Smooth muscle cell (in vitro differentiated cells): ENCODE measurements around the gene CCL4. TPM values are rescaled to one million over a fixed set of nuclear protein-coding genes. Genes with fewer than 3 reads are reported as not detected.
"Not testable (repeated sequence)": the region's sequence is repeated elsewhere in the genome, so short reads cannot be mapped to it uniquely, and the experiment has no call there.

Experiments
- DNase-seq: peaks from one replicate; lab custom pipeline; 2025; ENCODE audit not compliant: unreplicated experiment; lab: John Stamatoyannopoulos, UW
- H2AFZ ChIP-seq: fragments of 200-600 bp; sonication (generic); 2 replicates; pipeline ENCODE4 v1.6.0; 2016; ENCODE audit warnings: antibody characterized with exemption, low read depth, mild to moderate bottlenecking
- H3F3A ChIP-seq: fragments of 200-600 bp; sonication (generic); 2 replicates; pipeline ENCODE4 v1.6.0; 2017; ENCODE audit warnings: antibody characterized with exemption, low read depth
- H3K27ac ChIP-seq: fragments of 200-600 bp; sonication (generic); 2 replicates; pipeline ENCODE4 v1.5.1; 2016; ENCODE audit warnings: low read depth, mild to moderate bottlenecking
- H3K27me3 ChIP-seq: fragments of 200-600 bp; sonication (generic); 2 replicates; pipeline ENCODE4 v1.6.1; 2016; ENCODE audit warnings: low read depth, mild to moderate bottlenecking
- H3K36me3 ChIP-seq: fragments of 200-600 bp; sonication (generic); 2 replicates; pipeline ENCODE4 v1.5.1; 2016; ENCODE audit warnings: low read depth
- H3K4me1 ChIP-seq: fragments of 200-600 bp; sonication (generic); 2 replicates; pipeline ENCODE4 v1.5.1; 2016; ENCODE audit warnings: low read depth
- H3K4me2 ChIP-seq: fragments of 200-600 bp; sonication (generic); 2 replicates; pipeline ENCODE4 v1.6.0; 2016; ENCODE audit warnings: mild to moderate bottlenecking
- H3K4me3 ChIP-seq: fragments of 200-600 bp; sonication (generic); 2 replicates; pipeline ENCODE4 v1.5.1; 2016; ENCODE audit warnings: mild to moderate bottlenecking
- H3K79me2 ChIP-seq: fragments of 200-600 bp; sonication (generic); 2 replicates; pipeline ENCODE4 v1.6.0; 2016; ENCODE audit warnings: low read depth, mild to moderate bottlenecking
- H3K9ac ChIP-seq: fragments of 200-600 bp; sonication (generic); 2 replicates; pipeline ENCODE4 v1.6.0; 2016; ENCODE audit warnings: low read depth
- H3K9me3 ChIP-seq: fragments of 200-600 bp; sonication (generic); replicated peaks from 2 replicates; pipeline ENCODE4 v1.5.1; 2016; ENCODE audit warnings: low read depth
- H4K20me1 ChIP-seq: fragments of 200-600 bp; sonication (generic); 2 replicates; pipeline ENCODE4 v1.6.0; 2016; ENCODE audit warnings: low read depth
- CTCF ChIP-seq: fragments of 200-600 bp; sonication (generic); IDR thresholded peaks from 2 replicates; pipeline ENCODE4 v1.5.1; 2017; ENCODE audit warnings: borderline replicate concordance, mild to moderate bottlenecking, antibody characterized with exemption; ENCODE audit not compliant: insufficient read depth, poor library complexity, severe bottlenecking
- WGBS: methylation state at CpG from one replicate; pipeline ENCODE4 v1.1.7; 2016; ENCODE audit warnings: low lambda C conversion rate; 5-methylcytosine and 5-hydroxymethylcytosine counted together
- polyA plus RNA-seq: library from polyadenylated mRNA; unstranded; fragments of >200 nt; fragmentation: Nextera tagmentation; extraction: Ambion mirVana; gene quantifications from 2 replicates; pipeline ENCODE4 v1.2.1, GENCODE V29; 2016
- total RNA-seq: library from RNA; depleted of rRNA; stranded (reverse); fragments of >200 nt; gene quantifications from 2 replicates; pipeline ENCODE4 v1.2.3, GENCODE V29; 2014

The CCL4 gene
- total and polyA plus RNA-seq, 2 experiments from 2014 or later: 0.81 TPM; not detected in 1

GRCh38 chr17:36117505-36118382, 14.1 kb downstream of the CCL4 start:
- 43% methylated on average over 5 of the region's 5 CpGs for WGBS
- Histone ChIP-seq H3K4me1 (peaks cover 6% of the 10 kb centered on the region), H3K27me3 (no peaks in the 10 kb centered on the region), H3F3A (no peaks in the 10 kb centered on the region), H4K20me1 (no peaks in the 10 kb centered on the region), H3K27ac (no peak overlapping the region), H3K9me3 (no peaks in the 10 kb centered on the region), H2AFZ (no peak overlapping the region), H3K4me2 (no peak overlapping the region), H3K36me3 (no peaks in the 10 kb centered on the region), H3K4me3 (no peak overlapping the region), H3K79me2 (no peaks in the 10 kb centered on the region), H3K9ac (no peak overlapping the region)
- no peak for TF ChIP-seq CTCF
- DNase-seq: no peak

- no peaks in the 10 kb centered on the region for H4K20me1 ChIP-seq
- no peak for DNase-seq
These were observed 15.1 kb downstream of the CCL4 start for GRCh38 chr17:36118477-36119353.

GRCh38 chr17:36120221-36120620, 16.6 kb downstream of the CCL4 start:
- no peak for TF ChIP-seq CTCF
- Histone ChIP-seq H3K27me3 (no peaks in the 10 kb centered on the region), H3K36me3 (no peaks in the 10 kb centered on the region), H3K4me3 (no peak overlapping the region), H3F3A (no peaks in the 10 kb centered on the region), H3K27ac (no peak overlapping the region), H3K9ac (no peak overlapping the region), H3K4me1 (peaks cover 6% of the 10 kb centered on the region), H3K4me2 (no peak overlapping the region), H3K79me2 (no peaks in the 10 kb centered on the region), H2AFZ (no peak overlapping the region), H4K20me1 (no peaks in the 10 kb centered on the region), H3K9me3 (no peaks in the 10 kb centered on the region)
- WGBS: 71% methylated on average over 3 of the region's 3 CpGs
- no peak for DNase-seq

More at GRCh38 chr17:36118477-36119353, 15.1 kb downstream of the CCL4 start:
- no peak for TF ChIP-seq CTCF
- Histone ChIP-seq H3K36me3 (no peaks in the 10 kb centered on the region), H3K4me2 (no peak overlapping the region), H3K9ac (no peak overlapping the region), H3K4me3 (no peak overlapping the region), H3K79me2 (no peaks in the 10 kb centered on the region), H3K27ac (no peak overlapping the region), H3K27me3 (no peaks in the 10 kb centered on the region), H3K9me3 (no peaks in the 10 kb centered on the region), H3K4me1 (peaks cover 6% of the 10 kb centered on the region), H3F3A (no peaks in the 10 kb centered on the region), H2AFZ (no peak overlapping the region)
- 92% methylated on average over 12 of the region's 12 CpGs for WGBS

- not testable (repeated sequence) for H3K4me2 ChIP-seq, DNase-seq, H3K27ac ChIP-seq, H3K79me2 ChIP-seq, H3K4me3 ChIP-seq, H2AFZ ChIP-seq, H3K27me3 ChIP-seq, H3K36me3 ChIP-seq, H3K9me3 ChIP-seq, H4K20me1 ChIP-seq, H3K9ac ChIP-seq, H3F3A ChIP-seq, H3K4me1 ChIP-seq
- 66% methylated on average over 6 of the region's 6 CpGs for WGBS
These were observed 17.5 kb downstream of the CCL4 start for GRCh38 chr17:36121099-36121498.
